ENCODE data around the gene TMEM131. TPM values are rescaled to one million over a fixed set of nuclear protein-coding genes. Genes with fewer than 3 reads are reported as not detected.

TMEM131 gene
- total RNA-seq, 6 experiments from 2014 or later: 39.2 to 49.5 (median 45.1) TPM

DNA sequence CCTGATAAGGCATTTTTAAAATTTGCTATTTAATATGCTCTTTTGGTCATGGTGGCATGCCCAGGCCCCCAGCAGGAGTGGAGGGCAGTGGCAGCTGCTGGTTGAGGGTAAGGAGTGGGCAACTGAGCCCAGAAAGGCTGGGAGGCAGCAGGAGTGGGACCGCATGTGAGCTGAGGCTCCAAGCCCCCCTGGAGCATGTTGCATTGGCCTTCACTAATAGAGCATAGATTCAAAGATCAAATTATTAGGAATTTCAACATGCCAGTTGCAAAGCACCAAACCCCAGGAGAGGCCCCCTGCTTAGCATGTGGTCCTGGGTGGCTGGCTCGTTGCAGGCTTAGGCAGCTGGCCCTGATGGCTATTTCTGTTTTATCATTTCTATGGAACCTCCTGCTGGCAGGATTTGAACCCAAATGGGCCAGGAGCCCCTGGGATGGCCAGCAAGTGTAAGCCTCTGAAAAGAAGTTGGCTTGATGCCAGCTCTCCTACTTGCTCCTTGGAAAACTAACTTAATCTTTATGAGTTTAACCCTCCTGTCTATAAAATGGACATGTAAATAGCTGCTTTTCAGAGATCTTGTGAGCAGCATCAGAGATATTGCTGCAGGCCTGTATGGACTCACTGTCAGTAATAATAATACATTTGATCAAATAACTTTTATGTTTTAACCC is 42.1 kb upstream of the TMEM131 start:
- Mint-ChIP-seq H3K27me3 (ENCODE audit: insufficient read depth) (peaks cover 12% of the 10 kb centered on the region), H3K36me3 (ENCODE audit: low read depth) (no peaks in the 10 kb centered on the region), H3K27ac (no peak overlapping the region), H3K4me3 (no peak overlapping the region), H3K4me1 (ENCODE audit: low read depth) (no peaks in the 10 kb centered on the region), H3K9me3 (no peaks in the 10 kb centered on the region)
- TF ChIP-seq, protein P1, sequence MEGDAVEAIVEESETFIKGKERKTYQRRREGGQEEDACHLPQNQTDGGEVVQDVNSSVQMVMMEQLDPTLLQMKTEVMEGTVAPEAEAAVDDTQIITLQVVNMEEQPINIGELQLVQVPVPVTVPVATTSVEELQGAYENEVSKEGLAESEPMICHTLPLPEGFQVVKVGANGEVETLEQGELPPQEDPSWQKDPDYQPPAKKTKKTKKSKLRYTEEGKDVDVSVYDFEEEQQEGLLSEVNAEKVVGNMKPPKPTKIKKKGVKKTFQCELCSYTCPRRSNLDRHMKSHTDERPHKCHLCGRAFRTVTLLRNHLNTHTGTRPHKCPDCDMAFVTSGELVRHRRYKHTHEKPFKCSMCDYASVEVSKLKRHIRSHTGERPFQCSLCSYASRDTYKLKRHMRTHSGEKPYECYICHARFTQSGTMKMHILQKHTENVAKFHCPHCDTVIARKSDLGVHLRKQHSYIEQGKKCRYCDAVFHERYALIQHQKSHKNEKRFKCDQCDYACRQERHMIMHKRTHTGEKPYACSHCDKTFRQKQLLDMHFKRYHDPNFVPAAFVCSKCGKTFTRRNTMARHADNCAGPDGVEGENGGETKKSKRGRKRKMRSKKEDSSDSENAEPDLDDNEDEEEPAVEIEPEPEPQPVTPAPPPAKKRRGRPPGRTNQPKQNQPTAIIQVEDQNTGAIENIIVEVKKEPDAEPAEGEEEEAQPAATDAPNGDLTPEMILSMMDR (IDR thresholded peaks at IDR 0.05): no peak
- DNase-seq: no peak

DNA sequence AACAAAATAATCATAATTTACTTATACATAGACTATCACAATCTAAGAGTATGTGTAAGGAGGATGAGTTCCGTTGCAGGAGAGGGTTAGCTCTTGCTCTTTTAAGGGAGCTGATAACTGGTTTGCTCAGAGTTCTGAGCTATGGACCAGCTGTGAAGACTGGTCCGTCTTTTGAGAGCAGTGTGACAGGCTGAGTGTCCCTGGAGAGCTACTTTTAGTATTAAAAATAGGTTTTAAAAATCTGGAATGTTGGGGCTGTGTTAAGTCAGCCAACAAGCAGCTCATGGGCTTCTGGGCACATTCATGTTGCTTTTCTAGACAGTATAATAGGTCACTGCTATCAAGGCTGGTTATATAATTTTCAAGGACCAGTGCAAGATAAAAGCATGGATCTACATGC is 41.5 kb upstream of the TMEM131 start:
- H3K4me1 Mint-ChIP-seq (ENCODE audit: low read depth): no peaks in the 10 kb centered on the region
- no peaks in the 10 kb centered on the region for H3K9me3 Mint-ChIP-seq
- no peak overlapping the region for H3K4me3 Mint-ChIP-seq
- TF ChIP-seq, protein P1 (IDR thresholded peaks at IDR 0.05): no peak
- no peak overlapping the region for H3K27ac Mint-ChIP-seq
- no peak for DNase-seq
- H3K36me3 Mint-ChIP-seq (ENCODE audit: low read depth): no peaks in the 10 kb centered on the region
- peaks cover 16% of the 10 kb centered on the region for H3K27me3 Mint-ChIP-seq (ENCODE audit: insufficient read depth)

DNA sequence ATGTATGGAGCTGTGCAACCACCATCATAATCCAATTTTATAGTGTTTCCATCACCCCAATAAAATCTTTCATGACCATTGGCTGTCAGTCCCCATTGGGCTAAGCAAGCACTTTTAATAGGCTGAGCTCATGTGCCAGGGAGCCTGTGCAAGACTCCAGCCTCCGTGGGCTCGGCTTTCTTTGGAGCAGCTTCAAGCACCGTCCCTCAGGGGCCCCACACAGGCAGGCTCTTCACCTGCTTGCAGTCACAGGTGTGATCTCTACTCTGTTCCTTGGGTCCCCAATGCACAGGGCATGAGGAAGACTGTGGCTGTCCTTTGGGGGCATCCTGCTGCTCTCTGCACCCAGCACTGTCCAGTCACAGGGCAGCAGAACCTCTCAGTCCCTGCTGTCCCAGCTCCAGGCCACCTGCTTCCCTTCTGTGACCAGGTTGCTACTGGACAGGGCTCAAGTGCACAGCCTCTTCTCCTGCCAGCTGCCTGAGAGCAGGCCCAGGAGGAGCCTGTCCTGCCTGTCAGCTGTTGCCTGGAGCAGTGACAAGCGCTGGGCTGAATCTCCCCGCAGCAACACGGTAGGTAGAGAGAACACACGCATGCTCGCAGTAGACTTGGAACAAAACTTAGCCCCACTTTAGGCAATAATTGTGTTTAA is 40.7 kb upstream of the TMEM131 start:
- Mint-ChIP-seq H3K27ac (no peak overlapping the region), H3K36me3 (ENCODE audit: low read depth) (no peaks in the 10 kb centered on the region), H3K27me3 (ENCODE audit: insufficient read depth) (peaks cover 17% of the 10 kb centered on the region), H3K9me3 (no peaks in the 10 kb centered on the region), H3K4me1 (ENCODE audit: low read depth) (no peaks in the 10 kb centered on the region), H3K4me3 (no peak overlapping the region)
- DNase-seq: no peak
- TF ChIP-seq, protein P1 (IDR thresholded peaks at IDR 0.05): no peak

DNA sequence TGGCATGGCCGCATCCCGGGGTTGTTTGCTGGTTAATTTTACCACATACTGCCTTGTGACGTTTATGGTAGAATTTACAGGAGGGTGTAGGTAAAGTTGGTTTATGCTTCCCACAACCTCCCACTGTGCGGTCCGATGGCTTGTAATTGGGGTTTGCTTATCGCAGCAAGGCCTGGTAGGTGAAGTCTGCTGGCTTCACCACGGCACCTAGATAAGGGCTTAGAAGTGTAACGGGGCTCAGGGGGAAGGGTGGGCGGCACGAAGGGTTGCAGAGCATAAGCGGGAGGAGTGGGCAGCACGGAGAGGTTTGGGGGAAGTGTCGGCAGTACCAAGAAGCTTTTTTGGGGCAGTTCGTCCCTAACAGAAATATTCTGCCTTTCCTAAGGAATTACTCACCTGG is 39.0 kb upstream of the TMEM131 start:
- TF ChIP-seq, protein P1 (IDR thresholded peaks at IDR 0.05): no peak
- no peaks in the 10 kb centered on the region for H3K36me3 Mint-ChIP-seq (ENCODE audit: low read depth)

DNA sequence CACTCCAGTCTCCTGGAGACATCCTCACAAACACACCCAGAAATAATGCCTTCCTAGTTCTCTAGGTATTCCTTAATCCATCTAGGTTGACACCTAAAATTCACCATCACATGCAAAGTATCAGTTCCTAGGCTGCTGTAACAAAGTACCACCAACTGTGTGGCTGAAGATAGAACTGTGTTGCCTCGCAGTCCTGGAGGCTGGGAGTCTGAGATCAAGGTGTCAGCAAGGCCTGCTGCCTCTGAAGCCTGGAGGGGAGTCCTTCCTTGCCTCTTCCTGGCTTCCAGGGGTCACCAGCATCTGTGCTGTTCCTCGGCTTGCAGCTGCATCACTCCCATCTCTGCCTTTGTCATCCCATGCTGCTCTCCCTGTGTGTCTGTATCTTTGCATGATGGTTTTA is 36.3 kb upstream of the TMEM131 start:
- Mint-ChIP-seq H3K27me3 (ENCODE audit: insufficient read depth) (peaks cover 21% of the 10 kb centered on the region), H3K9me3 (no peaks in the 10 kb centered on the region), H3K4me1 (ENCODE audit: low read depth) (peaks cover 26% of the 10 kb centered on the region), H3K36me3 (ENCODE audit: low read depth) (no peaks in the 10 kb centered on the region), H3K27ac (no peak overlapping the region), H3K4me3 (no peak overlapping the region)
- TF ChIP-seq, protein P1 (IDR thresholded peaks at IDR 0.05): no peak
- no peak for DNase-seq

More for the DNA sequence above, 39.0 kb upstream of the TMEM131 start:
- no peak overlapping the region for H3K27ac Mint-ChIP-seq
- peaks cover 18% of the 10 kb centered on the region for H3K27me3 Mint-ChIP-seq (ENCODE audit: insufficient read depth)
- no peaks in the 10 kb centered on the region for H3K9me3 Mint-ChIP-seq
- no peak for DNase-seq
- H3K4me3 Mint-ChIP-seq: no peak overlapping the region
- peaks cover under 1% of the 10 kb centered on the region; the same call in 1 of the 2 replicates for H3K4me1 Mint-ChIP-seq (ENCODE audit: low read depth)
